Pericardium fibroblast (primary cell): ENCODE measurements around the gene CTSO. TPM values are rescaled to one million over a fixed set of nuclear protein-coding genes. Genes with fewer than 3 reads are reported as not detected.

Experiments
- total RNA-seq: library from RNA; depleted of rRNA; stranded (reverse); fragments of >200 nt; gene quantifications from 2 replicates; pipeline ENCODE4 v1.2.3, GENCODE V29; 2015

The CTSO gene
- total RNA-seq, result 13.7 and 15.5 TPM in 2 replicates

GRCh38 chr4:155953151-155954117, at the start of gene CTSO:
TSS of gene CTSO (minus strand) at chr4:155953866. CDS start at chr4:155953847, 19 bp downstream.

GRCh38 chr4:155903453-155903852, 50.2 kb downstream of the CTSO start, which contains the start of gene TDO2:
TSS of gene TDO2 (plus strand) at chr4:155903696. CDS start at chr4:155903759, 63 bp downstream.

Other genes with a start within 250 kb of the CTSO start
- 1.4 and 3.4 TPM in 2 replicates for gene GUCY1B1, start 194.8 kb downstream of the CTSO start, total RNA-seq
- not detected in 2 replicates for gene ASIC5, start 87.6 kb downstream of the CTSO start, total RNA-seq
- not detected in 2 replicates for gene TDO2, start 50.2 kb downstream of the CTSO start, total RNA-seq